WTC11 (cell line): ENCODE results near the gene RPS6KL1.

Source experiments
- JUN ChIP-seq: sonication (generic); formaldehyde crosslinking; IDR thresholded peaks from 2 replicates; pipeline ENCODE4 v1.8.0; 2023; ENCODE audit warnings: mild to moderate bottlenecking, missing genetic modification reagents
- NFATC4 ChIP-seq: fragments of 250-450 bp; sonication (Bioruptor Pico); IDR thresholded peaks from 2 replicates; pipeline ENCODE4 v1.9.0; 2021; ENCODE audit warnings: mild to moderate bottlenecking
- TF ChIP-seq, protein P1 (sequence below): sonication (generic); formaldehyde crosslinking; IDR thresholded peaks from 2 replicates; pipeline ENCODE4 v1.8.0; 2022; ENCODE audit warnings: mild to moderate bottlenecking, missing genetic modification reagents
- TF ChIP-seq, protein P2 (sequence below): sonication (generic); formaldehyde crosslinking; IDR thresholded peaks from 2 replicates; pipeline ENCODE4 v1.8.0; 2023; ENCODE audit warnings: missing genetic modification reagents
- TF ChIP-seq, protein P3 (sequence below): fragments of 250-450 bp; sonication (Bioruptor Pico); conservative IDR thresholded peaks from 2 replicates; pipeline ENCODE4 v1.9.0; 2021; ENCODE audit warnings: mild to moderate bottlenecking

DNA sequence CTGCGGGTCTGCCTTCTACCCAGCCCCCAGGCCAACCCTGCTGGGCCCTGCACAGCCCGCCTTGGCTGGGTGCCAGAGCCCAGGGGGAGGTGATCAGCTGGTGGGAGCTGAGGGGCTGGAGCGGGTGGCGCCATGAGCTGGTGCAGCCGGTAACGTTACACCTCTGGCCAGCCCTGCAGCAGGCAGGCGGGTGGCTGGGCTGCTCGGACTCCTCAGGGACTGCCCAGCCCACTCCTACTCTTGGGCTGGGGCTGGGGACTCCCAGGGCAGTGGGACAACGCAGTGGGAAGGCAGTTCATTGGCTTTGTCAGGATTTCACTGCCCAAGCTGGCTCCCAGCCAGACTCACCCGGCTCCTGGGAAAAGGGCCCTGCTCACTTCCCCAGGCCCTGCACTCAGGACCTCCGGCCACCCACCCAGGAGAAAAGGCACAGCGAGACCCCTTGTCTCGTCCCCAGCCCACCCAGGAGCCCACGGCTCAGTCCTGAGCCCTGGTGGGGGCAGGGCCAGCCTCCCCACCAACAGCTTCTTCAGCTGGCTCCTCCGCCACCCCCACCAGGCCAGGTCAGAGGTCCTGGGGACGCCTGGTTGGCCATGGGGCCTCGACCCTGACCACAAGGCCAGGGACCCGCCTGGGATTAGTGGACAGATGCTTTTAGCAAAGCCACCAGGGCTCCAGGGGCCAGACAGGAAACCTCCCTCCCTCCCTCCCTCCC lies 31.3 kb upstream of the RPS6KL1 start:
- no peak for TF ChIP-seq JUN (CRISPR knock-in tag)
- TF ChIP-seq NFATC4 (CRISPR knock-in tag) = no peak
- TF ChIP-seq, protein P1, sequence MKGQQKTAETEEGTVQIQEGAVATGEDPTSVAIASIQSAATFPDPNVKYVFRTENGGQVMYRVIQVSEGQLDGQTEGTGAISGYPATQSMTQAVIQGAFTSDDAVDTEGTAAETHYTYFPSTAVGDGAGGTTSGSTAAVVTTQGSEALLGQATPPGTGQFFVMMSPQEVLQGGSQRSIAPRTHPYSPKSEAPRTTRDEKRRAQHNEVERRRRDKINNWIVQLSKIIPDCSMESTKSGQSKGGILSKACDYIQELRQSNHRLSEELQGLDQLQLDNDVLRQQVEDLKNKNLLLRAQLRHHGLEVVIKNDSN (CRISPR knock-in tag) = no peak
- TF ChIP-seq, protein P2, sequence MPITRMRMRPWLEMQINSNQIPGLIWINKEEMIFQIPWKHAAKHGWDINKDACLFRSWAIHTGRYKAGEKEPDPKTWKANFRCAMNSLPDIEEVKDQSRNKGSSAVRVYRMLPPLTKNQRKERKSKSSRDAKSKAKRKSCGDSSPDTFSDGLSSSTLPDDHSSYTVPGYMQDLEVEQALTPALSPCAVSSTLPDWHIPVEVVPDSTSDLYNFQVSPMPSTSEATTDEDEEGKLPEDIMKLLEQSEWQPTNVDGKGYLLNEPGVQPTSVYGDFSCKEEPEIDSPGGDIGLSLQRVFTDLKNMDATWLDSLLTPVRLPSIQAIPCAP (CRISPR knock-in tag) = no peak
- TF ChIP-seq, protein P3, sequence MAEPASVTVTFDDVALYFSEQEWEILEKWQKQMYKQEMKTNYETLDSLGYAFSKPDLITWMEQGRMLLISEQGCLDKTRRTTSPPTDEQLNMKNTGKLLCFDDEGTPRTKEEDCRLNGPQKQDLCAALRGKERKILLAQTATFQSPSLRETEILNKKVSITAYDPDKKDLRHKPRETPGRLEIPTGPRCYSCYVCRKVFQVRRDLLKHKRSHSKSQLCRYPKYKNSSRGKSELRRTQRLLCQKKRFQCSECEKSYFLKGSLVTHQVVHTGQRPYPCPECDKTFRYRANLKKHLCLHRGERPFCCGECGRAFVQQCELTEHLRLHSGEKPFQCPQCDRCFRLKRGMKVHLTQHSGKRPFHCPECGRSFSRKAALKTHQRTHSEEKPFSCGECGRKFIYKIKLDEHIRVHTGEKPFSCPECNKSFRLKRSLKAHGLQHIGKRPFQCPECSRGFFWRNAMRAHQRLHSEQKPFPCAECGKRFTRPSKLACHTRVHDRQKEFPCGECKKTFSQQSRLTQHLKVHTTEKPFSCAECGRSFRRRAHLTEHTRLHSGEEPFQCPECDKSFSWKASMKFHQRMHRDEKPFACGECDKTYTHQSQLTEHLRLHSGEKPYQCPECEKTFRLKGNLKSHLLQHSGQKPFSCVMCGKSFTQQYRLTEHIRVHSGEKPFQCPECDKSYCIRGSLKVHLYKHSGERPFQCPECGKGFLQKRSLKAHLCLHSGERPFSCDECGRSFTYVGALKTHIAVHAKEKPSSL (CRISPR knock-in tag) = no peak
